Peyer's patch (tissue), 4 donors: Measurements from ENCODE around the gene SLC39A5.

Experiments used
- POLR2A ChIP-seq, 2 donors: fragments of 450-650 bp; IDR thresholded peaks; one replicate each; pipeline ENCODE4 v1.5.1; 2017; ENCODE audit warnings: antibody characterized with exemption in 2 of 2, mild to moderate bottlenecking in 2 of 2, moderate library complexity in 2 of 2
- TF ChIP-seq, protein P1 (sequence below), 6 experiments: fragments of 450-650 bp in 4 of 6; fragments of 200-600 bp in 2 of 6; sonication (generic) in 1 of 6; IDR thresholded peaks; one replicate each; pipeline ENCODE4 v1.5.1; 2017 to 2019; ENCODE audit warnings: antibody characterized with exemption in 6 of 6, mild to moderate bottlenecking in 3 of 6, moderate library complexity in 1 of 6

DNA sequence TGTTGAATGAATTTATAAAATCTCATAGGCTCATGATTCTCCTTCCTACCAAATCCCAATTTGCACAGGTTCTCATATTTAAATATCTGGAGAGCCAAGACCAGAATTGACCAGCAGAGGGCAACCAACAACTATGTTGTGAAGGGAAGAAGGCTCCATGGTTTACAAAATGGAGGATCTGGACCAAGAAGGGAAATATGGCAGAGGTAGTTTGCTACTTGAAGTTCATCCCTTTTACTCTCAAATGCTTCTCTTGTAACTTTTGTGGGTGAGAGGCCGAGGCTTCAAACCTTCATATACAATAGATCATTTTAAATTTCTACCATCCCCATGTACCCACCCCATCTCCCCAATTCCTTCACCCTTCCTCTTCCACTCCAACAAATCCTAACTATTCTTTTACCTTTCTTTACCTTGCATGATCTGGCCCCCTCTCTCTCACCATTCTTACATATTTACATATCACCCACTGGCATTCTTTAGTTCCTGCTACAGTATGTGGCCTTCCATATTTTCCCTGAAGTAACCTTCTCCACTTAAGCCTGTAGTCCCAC lies 36.7 kb upstream of the SLC39A5 start:
- TF ChIP-seq, protein P1, sequence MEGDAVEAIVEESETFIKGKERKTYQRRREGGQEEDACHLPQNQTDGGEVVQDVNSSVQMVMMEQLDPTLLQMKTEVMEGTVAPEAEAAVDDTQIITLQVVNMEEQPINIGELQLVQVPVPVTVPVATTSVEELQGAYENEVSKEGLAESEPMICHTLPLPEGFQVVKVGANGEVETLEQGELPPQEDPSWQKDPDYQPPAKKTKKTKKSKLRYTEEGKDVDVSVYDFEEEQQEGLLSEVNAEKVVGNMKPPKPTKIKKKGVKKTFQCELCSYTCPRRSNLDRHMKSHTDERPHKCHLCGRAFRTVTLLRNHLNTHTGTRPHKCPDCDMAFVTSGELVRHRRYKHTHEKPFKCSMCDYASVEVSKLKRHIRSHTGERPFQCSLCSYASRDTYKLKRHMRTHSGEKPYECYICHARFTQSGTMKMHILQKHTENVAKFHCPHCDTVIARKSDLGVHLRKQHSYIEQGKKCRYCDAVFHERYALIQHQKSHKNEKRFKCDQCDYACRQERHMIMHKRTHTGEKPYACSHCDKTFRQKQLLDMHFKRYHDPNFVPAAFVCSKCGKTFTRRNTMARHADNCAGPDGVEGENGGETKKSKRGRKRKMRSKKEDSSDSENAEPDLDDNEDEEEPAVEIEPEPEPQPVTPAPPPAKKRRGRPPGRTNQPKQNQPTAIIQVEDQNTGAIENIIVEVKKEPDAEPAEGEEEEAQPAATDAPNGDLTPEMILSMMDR (IDR thresholded peaks at IDR 0.05): peak; percentile 81 to 97 (median 94)
- no peak for TF ChIP-seq POLR2A (IDR thresholded peaks at IDR 0.05)
